ENCODE measurements around the gene MOXD1.

The MOXD1 gene

DNA sequence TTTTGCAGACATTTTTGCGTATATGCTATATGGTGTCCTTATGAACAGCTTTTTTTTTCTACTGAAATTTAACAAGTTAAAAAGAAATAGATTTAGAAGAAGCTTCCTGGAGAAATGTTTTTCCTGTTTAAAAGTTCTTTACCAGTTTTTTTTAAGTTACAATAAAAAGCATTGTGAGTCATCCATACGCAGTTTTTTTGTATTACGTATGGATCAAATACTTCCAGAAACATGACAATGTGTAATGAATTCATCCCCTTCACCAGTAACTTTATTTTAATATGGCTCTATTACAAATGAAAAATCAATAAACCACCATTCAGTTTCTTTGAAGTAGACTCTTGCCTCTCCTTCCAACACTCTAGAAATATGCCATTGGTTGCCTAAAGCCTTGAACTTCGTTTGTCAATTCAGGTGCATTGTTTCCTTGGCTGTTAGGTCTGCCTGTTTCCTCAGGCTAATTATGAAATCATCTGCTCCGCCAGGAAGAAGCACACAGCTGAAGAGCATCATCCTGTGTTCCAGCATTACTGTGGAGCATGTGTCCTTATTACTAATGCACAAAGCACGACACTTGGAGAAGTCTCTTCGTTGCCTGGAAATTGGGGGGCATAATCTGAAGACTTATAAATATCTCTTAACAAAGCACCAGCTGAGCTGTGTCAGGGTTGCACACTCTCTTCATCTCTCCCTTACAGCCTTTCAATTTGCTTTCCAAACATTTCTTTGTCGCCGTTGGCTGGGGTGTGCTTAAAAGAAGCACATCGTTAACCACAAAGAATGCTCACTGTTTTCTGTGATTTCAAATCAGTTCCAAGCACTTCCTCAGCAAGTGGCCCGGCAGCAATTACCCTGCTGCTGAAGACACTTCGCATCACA is 9.6 kb downstream of the MOXD1 start:
- peaks cover 15% of the 10 kb centered on the region for H3K9me3 Mint-ChIP-seq
- no peak overlapping the region for H3K27ac Mint-ChIP-seq (ENCODE audit: low read depth)
- no peak for ATAC-seq (replicated peaks; ENCODE audit: extremely low read depth, poor library complexity, severe bottlenecking)
- peaks cover 30% of the 10 kb centered on the region for H3K27me3 Mint-ChIP-seq
- H3K4me3 Mint-ChIP-seq: no peak overlapping the region
- H3K4me1 Mint-ChIP-seq: no peaks in the 10 kb centered on the region
- no peak for DNase-seq (ENCODE audit: low spot score in 2 of 2)
- H3K36me3 Mint-ChIP-seq (ENCODE audit: insufficient read depth): peaks cover 3% of the 10 kb centered on the region

DNA sequence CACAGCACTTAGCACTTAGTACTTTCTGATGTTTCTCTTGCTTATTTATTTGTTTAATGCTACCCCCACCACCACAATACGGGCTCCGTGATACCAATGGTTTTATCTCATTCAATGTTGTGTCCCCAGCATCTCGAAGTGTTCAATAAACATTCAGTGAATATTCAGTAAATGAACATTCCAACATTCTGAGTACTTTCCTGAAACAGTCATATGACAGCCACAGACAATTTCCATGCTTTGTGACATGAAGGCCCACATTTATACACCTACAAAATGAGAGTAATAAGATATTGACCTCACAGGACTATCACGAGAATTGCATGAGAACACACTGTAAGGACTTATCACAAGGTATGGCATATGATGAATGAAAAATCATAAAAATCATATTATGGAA is 10.8 kb downstream of the MOXD1 start:
- H3K4me1 Mint-ChIP-seq: no peaks in the 10 kb centered on the region
- DNase-seq (ENCODE audit: low spot score in 2 of 2) (no peak), ATAC-seq (replicated peaks; ENCODE audit: extremely low read depth, poor library complexity, severe bottlenecking) (no peak)
- peaks cover 15% of the 10 kb centered on the region for H3K9me3 Mint-ChIP-seq
- H3K27ac Mint-ChIP-seq (ENCODE audit: low read depth): no peak overlapping the region
- H3K27me3 Mint-ChIP-seq: peaks cover 18% of the 10 kb centered on the region
- H3K36me3 Mint-ChIP-seq (ENCODE audit: insufficient read depth): peaks cover 3% of the 10 kb centered on the region
- H3K4me3 Mint-ChIP-seq: no peak overlapping the region

DNA sequence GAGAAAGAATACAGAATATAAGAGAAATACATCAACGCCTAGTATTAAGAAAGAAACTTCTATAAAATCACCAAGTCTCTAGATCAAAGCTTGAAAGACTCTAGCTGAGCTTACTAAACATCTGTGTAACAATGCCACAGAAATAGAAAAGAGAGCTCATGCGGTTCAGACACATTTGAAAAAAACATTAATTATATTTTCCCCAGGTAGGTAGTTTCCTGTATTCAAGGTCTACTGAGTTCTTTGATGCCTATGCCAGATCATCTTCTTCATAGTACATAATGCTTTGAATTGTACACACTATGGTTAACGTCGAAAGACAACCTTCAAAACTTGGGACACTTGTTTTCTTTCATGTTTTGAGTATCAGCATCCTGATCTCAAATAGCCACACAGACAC is 11.3 kb downstream of the MOXD1 start:
- no peak for DNase-seq (ENCODE audit: low spot score in 2 of 2)
- H3K9me3 Mint-ChIP-seq: peaks cover 11% of the 10 kb centered on the region
- H3K27ac Mint-ChIP-seq (ENCODE audit: low read depth): no peak overlapping the region
- peaks cover 3% of the 10 kb centered on the region for H3K36me3 Mint-ChIP-seq (ENCODE audit: insufficient read depth)
- H3K27me3 Mint-ChIP-seq: peaks cover 17% of the 10 kb centered on the region
- ATAC-seq (replicated peaks; ENCODE audit: extremely low read depth, poor library complexity, severe bottlenecking): no peak
- no peak overlapping the region for H3K4me3 Mint-ChIP-seq
- no peaks in the 10 kb centered on the region for H3K4me1 Mint-ChIP-seq

DNA sequence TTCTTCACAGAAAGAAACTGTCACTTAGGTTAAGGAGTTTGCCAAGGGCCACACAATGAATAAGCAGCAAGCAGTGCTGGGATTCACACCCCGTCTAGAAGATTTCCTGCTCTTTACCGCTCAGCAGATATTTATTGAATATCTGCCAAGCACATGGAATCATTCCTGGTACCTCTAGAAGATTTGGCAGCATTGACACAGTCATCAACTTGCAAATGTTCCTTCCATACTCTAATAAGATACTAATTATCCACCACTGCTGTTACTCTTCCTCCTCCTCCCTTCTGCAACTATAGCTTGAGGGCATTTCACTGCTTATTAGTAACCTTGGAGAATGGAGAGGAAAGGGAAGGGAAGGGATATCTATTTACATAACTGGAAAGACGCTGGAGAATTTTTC is 13.0 kb downstream of the MOXD1 start:
- no peaks in the 10 kb centered on the region for H3K4me1 Mint-ChIP-seq
- H3K27ac Mint-ChIP-seq (ENCODE audit: low read depth): no peak overlapping the region
- no peak overlapping the region for H3K4me3 Mint-ChIP-seq
- ATAC-seq (replicated peaks; ENCODE audit: extremely low read depth, poor library complexity, severe bottlenecking): no peak
- H3K36me3 Mint-ChIP-seq (ENCODE audit: insufficient read depth): peaks cover 2% of the 10 kb centered on the region
- peaks cover 26% of the 10 kb centered on the region for H3K27me3 Mint-ChIP-seq
- no peak for DNase-seq (ENCODE audit: low spot score in 2 of 2)
- H3K9me3 Mint-ChIP-seq: no peaks in the 10 kb centered on the region

DNA sequence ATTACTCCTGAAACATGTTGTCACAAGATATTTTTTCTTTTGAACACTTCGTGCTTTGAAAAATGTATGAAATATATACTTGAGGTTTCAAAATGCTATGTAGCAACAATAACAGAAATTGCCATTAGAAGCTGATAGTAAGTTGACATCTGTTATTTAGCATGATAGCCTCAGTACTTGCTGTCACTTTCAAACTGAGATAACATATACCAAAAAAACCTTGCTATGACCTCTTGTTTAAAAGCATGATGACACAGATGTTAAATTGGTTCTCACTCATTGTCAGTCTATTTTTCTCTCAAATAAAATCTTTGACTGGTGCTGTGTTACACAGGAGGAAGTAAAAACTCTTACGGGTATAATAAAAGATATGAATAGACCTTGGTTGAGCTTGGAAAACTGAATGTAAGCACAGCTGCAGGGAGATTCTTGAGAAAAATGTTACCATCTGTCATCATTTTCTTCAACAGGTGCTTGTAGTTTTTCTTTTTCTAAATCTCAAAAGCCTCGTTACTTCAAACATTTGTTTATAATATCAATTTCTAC is 18.6 kb downstream of the MOXD1 start:
- H3K4me1 Mint-ChIP-seq: no peaks in the 10 kb centered on the region
- no peak overlapping the region for H3K4me3 Mint-ChIP-seq
- H3K9me3 Mint-ChIP-seq: no peaks in the 10 kb centered on the region
- H3K27ac Mint-ChIP-seq (ENCODE audit: low read depth): no peak overlapping the region
- ATAC-seq (replicated peaks; ENCODE audit: extremely low read depth, poor library complexity, severe bottlenecking) (no peak), DNase-seq (ENCODE audit: low spot score in 2 of 2) (no peak)
- no peaks in the 10 kb centered on the region for H3K36me3 Mint-ChIP-seq (ENCODE audit: insufficient read depth)
- peaks cover 43% of the 10 kb centered on the region for H3K27me3 Mint-ChIP-seq

DNA sequence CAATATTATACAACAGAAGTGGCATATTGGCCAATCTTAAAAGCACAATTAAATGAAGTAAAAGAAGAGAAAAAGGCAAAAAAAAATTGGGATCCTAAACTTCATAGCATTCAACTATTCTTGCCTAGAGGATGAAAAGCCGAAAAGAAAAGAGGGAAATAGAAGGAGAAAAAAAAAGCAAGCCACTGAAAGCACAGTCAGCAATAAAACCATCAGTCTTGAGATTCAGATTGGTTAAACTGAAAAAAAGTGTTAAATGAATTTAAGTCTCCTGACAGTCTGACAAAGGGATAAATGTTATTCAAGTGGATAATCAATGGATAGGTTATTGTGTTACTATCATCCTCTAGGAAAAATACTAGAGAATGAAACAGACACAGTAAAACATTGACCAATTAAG is 19.9 kb downstream of the MOXD1 start:
- H3K27me3 Mint-ChIP-seq: peaks cover 43% of the 10 kb centered on the region
- no peak overlapping the region for H3K4me3 Mint-ChIP-seq
- H3K27ac Mint-ChIP-seq (ENCODE audit: low read depth): no peak overlapping the region
- H3K36me3 Mint-ChIP-seq (ENCODE audit: insufficient read depth): no peaks in the 10 kb centered on the region
- H3K9me3 Mint-ChIP-seq: no peaks in the 10 kb centered on the region
- DNase-seq (ENCODE audit: low spot score in 2 of 2) (no peak), ATAC-seq (replicated peaks; ENCODE audit: extremely low read depth, poor library complexity, severe bottlenecking) (no peak)
- no peaks in the 10 kb centered on the region for H3K4me1 Mint-ChIP-seq

DNA sequence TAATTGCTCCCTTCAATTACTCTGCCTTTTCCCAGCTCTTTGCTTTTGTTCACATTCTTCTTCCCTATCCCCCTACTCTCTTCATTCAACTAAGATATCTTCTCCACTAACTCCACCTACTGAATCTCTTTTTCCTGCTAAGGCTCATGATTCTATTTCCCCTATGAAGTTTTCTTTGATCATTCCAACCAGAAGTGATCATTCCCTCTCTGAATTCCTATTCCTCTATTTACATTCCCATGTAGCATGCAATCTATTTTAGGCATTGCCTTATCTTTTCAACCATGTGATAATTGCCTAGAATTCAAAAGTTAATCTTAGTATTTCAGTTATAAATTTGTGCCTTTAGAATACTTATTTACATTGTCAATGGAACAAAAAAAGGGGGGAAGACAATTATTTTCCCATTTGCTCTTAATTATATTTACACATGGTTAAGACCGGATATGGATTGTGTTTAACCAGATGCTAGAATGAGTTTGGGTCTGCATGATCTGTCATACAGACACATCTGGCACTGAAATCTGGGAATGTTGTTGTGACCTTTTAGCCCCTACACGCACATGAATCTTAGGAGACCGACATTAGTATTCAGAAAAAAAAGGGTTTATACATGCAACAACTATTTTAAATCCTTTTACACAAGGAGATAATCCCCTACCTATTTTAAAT is 20.8 kb downstream of the MOXD1 start:
- DNase-seq (ENCODE audit: low spot score in 2 of 2) (no peak), ATAC-seq (replicated peaks; ENCODE audit: extremely low read depth, poor library complexity, severe bottlenecking) (no peak)
- H3K27me3 Mint-ChIP-seq: peaks cover 44% of the 10 kb centered on the region
- H3K36me3 Mint-ChIP-seq (ENCODE audit: insufficient read depth): no peaks in the 10 kb centered on the region
- H3K4me1 Mint-ChIP-seq: no peaks in the 10 kb centered on the region
- H3K4me3 Mint-ChIP-seq: no peak overlapping the region
- no peaks in the 10 kb centered on the region for H3K9me3 Mint-ChIP-seq
- no peak overlapping the region for H3K27ac Mint-ChIP-seq (ENCODE audit: low read depth)

DNA sequence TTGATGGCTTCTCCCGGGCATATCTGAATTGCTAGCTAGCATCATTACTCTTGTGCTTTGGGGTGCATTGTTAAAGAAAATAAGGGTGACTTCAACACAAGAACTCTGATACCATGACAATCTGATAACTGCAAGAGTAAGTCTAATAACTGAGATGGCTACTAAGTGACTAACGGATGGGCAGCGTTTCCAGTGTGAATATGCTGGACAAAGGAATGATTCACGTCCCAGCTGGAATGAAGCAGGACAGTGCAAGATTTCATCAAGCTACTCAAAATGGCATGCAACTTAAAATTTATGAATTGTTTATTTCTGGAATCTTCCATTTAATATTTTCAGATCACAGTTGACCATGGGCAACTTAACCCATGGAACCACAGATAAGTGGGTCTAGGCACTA is 31.7 kb downstream of the MOXD1 start:
- no peak overlapping the region for H3K4me3 Mint-ChIP-seq
- peaks cover 35% of the 10 kb centered on the region for H3K27me3 Mint-ChIP-seq
- H3K36me3 Mint-ChIP-seq (ENCODE audit: insufficient read depth): no peaks in the 10 kb centered on the region
- no peak overlapping the region for H3K27ac Mint-ChIP-seq (ENCODE audit: low read depth)
- no peaks in the 10 kb centered on the region for H3K4me1 Mint-ChIP-seq
- no peaks in the 10 kb centered on the region for H3K9me3 Mint-ChIP-seq
- DNase-seq (ENCODE audit: low spot score in 2 of 2) (no peak), ATAC-seq (replicated peaks; ENCODE audit: extremely low read depth, poor library complexity, severe bottlenecking) (no peak)

DNA sequence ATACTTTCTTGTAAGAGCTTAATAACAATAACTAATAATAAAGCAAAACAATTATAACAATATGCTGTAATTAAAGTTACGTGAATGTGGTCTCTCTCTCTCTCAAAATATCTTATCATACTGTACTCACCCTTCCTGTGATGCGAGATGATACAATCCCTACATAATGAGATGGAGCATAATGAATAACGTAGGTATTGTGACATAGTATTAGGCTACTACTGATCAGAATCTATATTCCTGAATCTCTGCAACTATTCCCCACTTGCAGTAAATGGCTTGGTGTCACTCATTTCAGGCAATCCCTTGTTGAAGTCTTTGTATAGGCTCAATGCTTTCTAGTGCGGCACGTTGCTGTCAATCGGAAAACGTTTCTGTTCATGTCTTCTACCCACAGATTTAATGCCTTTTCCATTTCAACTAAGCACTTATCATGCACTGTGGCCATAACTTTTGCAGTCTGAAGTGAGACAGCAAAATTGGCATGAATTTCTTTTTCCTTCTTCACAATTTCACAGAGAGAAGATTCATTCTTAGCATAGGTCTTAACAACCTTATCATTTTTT is 32.3 kb downstream of the MOXD1 start:
- no peaks in the 10 kb centered on the region for H3K9me3 Mint-ChIP-seq
- H3K27ac Mint-ChIP-seq (ENCODE audit: low read depth): no peak overlapping the region

DNA sequence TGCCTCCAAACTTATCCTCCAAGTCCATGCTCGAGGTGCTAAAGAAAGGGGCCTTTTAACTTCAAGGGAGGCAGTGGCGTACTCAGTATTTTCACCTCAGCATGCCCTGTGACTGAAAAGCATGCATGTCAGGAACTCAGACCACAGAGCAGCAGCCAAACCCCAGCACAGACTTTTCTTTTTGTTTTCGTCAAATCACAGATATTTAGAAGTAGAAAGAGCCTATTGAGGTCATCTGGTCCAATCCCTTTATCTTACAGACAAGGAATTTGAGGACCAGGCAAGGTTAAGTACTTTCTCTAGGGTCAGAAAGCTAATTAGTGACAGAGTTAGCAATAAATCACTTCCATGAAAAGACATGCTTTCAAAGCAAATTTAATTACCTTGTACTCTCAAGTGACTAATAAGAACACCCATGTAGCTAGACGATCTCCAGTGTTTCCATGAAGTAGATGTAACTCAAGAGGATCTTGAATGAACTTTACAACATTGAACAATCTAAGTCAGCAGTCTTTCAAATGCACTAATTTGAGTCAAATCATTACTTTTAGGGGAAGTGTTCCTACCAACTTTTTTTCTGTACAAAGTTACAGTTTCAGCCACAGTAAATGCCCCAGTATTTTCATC is 35.9 kb downstream of the MOXD1 start:
- no peak overlapping the region for H3K27ac Mint-ChIP-seq (ENCODE audit: low read depth)
- no peak for ATAC-seq (replicated peaks; ENCODE audit: extremely low read depth, poor library complexity, severe bottlenecking)

More for the DNA sequence above, 32.3 kb downstream of the MOXD1 start:
- DNase-seq (ENCODE audit: low spot score in 2 of 2) (no peak), ATAC-seq (replicated peaks; ENCODE audit: extremely low read depth, poor library complexity, severe bottlenecking) (no peak)
- Mint-ChIP-seq H3K4me3 (no peak overlapping the region), H3K36me3 (ENCODE audit: insufficient read depth) (no peaks in the 10 kb centered on the region), H3K27me3 (peaks cover 34% of the 10 kb centered on the region), H3K4me1 (no peaks in the 10 kb centered on the region)

DNA sequence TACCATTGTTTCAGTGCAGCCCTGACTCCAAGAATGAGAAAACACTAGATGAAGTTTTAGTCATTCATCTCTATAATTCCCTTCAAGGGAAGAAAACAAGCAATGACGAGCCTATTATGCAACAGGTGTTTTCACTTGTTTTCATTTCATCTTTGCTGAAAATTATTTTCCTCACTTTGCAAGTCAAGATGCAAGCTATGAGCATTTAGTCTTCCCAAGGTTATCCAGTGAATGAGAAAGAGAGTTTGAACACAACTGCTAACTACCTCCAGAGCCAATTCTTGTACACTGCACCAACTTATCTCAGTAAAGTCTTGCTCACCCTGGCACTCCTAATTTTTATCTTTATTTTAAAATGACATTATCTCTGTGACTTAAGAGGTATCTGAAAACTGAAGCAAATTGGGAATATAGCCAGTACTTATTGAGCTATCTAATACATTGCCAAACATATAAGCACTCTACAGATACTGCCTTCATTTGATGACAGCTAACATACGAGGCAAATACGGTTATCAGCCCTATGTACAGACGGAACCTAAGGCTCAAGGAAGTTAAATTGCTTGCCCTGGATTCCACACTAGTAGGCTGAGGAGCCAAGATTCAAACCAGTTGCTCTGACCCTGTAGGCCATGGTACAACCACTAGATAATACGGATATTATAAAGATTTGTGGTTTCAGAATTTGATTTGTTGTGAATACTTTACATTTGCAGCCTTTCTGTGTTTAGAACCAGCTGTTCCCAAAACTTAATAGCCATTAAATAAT is 36.8 kb downstream of the MOXD1 start:
- Mint-ChIP-seq H3K36me3 (ENCODE audit: insufficient read depth) (no peaks in the 10 kb centered on the region), H3K9me3 (no peaks in the 10 kb centered on the region), H3K27me3 (peaks cover 34% of the 10 kb centered on the region), H3K27ac (ENCODE audit: low read depth) (no peak overlapping the region), H3K4me1 (no peaks in the 10 kb centered on the region), H3K4me3 (no peak overlapping the region)
- no peak for DNase-seq (ENCODE audit: low spot score in 2 of 2)
- ATAC-seq (replicated peaks; ENCODE audit: extremely low read depth, poor library complexity, severe bottlenecking): no peak

More for the DNA sequence above, 35.9 kb downstream of the MOXD1 start:
- no peak for DNase-seq (ENCODE audit: low spot score in 2 of 2)
- H3K4me3 Mint-ChIP-seq: no peak overlapping the region
- H3K36me3 Mint-ChIP-seq (ENCODE audit: insufficient read depth): no peaks in the 10 kb centered on the region
- peaks cover 34% of the 10 kb centered on the region for H3K27me3 Mint-ChIP-seq
- no peaks in the 10 kb centered on the region for H3K4me1 Mint-ChIP-seq
- no peaks in the 10 kb centered on the region for H3K9me3 Mint-ChIP-seq

All from central memory CD8-positive, alpha-beta T cell (primary cell).